GM10248 (cell line): ENCODE results near the gene DTNA.

Experiments used
- CTCF ChIA-PET: fragments of 300-600 bp; sonication (Branson Sonifier 250); formaldehyde crosslinking; extraction: SDS; loops from one replicate; lab custom pipeline; 2021; ENCODE audit warnings: antibody characterized with exemption; lab: Yijun Ruan, JAX
- POLR2A ChIA-PET: fragments of 350-650 bp; sonication (Branson Sonifier 250); formaldehyde crosslinking; extraction: SDS; loops from one replicate; lab custom pipeline; 2020; ENCODE audit warnings: antibody characterized with exemption; lab: Yijun Ruan, JAX
- DNase-seq: peaks from one replicate; pipeline ENCODE4 v3.0.0; 2012; ENCODE audit errors: extremely low spot score
- TF ChIP-seq, protein P1 (sequence below): IDR thresholded peaks from 2 replicates; pipeline ENCODE4 v1.5.1; 2012; ENCODE audit warnings: mild to moderate bottlenecking, low read depth; ENCODE audit errors: extremely low read depth, missing control alignments, control extremely low read depth

Gene DTNA

DNA sequence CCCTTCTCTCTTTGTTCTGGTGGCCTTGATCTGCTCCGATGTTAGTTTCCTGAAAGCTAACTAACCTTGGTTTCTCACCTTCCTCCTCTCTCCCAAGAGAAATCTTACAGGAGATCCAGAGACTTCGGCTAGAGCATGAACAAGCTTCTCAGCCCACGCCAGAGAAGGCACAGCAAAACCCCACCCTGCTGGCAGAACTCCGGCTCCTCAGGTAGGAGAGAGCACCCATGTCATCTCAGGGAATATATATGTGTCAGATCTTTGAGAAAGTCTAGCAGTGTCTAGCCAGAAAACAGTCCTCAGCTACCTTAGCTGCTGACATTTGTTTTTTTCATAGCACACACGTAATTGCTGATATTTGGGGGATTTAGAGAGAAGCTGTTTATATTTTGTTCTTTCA lies 148.1 kb downstream of the DTNA start:
- ChIA-PET CTCF (interaction anchor here (1.4 kb wide), 1 partner anchor 17 kb away, joined by 3 read pairs; no protein-coding TSS in a partner anchor), POLR2A (no interaction called here)
- DNase-seq = no peak
- TF ChIP-seq, protein P1, sequence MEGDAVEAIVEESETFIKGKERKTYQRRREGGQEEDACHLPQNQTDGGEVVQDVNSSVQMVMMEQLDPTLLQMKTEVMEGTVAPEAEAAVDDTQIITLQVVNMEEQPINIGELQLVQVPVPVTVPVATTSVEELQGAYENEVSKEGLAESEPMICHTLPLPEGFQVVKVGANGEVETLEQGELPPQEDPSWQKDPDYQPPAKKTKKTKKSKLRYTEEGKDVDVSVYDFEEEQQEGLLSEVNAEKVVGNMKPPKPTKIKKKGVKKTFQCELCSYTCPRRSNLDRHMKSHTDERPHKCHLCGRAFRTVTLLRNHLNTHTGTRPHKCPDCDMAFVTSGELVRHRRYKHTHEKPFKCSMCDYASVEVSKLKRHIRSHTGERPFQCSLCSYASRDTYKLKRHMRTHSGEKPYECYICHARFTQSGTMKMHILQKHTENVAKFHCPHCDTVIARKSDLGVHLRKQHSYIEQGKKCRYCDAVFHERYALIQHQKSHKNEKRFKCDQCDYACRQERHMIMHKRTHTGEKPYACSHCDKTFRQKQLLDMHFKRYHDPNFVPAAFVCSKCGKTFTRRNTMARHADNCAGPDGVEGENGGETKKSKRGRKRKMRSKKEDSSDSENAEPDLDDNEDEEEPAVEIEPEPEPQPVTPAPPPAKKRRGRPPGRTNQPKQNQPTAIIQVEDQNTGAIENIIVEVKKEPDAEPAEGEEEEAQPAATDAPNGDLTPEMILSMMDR = no peak

DNA sequence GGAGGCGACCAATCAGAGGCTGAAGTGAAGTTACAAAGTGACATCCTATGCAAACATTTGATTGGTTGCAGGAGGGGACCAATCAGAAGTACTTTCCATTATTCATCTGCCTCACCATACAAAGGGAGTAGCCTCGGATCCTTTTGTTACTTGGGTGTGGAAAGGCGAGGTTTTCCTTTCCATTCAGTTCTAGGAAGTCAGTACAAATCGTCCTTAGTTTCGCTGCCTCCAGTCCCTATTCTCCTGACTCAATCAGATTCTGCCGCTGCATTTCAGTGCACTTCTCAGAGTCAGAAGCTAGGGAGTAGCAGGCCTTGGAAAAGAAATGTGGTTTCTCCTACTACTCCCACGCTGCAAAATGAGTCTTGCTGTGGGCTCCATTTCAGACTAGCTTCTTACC lies 149.4 kb downstream of the DTNA start:
- POLR2A ChIA-PET = no interaction called here
- CTCF ChIA-PET = no interaction called here
- no peak for DNase-seq
- TF ChIP-seq, protein P1 = no peak

DNA sequence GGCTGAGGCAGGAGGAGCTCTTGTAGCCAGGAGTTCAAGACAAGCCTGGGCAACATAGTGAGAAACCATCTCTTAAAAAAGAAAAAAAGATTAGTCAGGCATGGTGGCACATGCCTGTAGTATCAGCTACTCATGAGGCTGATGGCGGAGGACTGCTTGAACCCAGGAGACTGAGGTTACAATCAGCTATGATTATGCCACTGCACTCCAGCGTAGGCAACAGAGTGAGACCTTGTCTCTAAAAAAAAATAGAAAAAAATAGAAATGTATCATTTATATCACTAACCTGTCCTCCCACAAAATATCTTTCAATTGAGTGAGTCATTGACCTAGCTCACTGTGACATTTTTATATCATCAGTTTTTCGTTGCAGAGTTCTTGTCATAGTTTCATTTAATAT lies 152.5 kb downstream of the DTNA start:
- DNase-seq = no peak
- ChIA-PET POLR2A (no interaction called here), CTCF (interaction anchor here (1.0 kb wide), 1 partner anchor 10 kb away, joined by 3 read pairs; no protein-coding TSS in a partner anchor)
- TF ChIP-seq, protein P1 = no peak

DNA sequence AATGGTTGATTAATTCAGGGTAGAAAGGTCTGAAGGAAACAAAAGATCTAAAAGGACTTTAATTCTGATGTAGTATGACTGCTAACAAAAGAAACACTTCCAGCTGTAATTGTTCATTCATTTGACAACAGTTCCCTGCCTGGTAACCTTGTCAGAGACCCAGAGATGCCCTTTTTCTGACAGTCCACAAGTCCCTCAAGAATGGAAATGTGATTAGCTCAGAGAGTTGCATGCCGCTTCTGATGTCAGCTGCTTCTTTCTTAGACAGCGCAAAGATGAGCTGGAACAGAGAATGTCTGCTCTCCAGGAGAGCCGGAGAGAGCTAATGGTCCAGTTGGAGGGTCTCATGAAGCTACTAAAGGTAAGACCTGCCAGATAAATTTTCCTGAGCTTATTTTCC lies 153.6 kb downstream of the DTNA start:
- no peak for DNase-seq
- ChIA-PET POLR2A (no interaction called here), CTCF (interaction anchor here (1.3 kb wide), 1 partner anchor 13 kb away, joined by 3 read pairs; no protein-coding TSS in a partner anchor)
- TF ChIP-seq, protein P1 = no peak

DNA sequence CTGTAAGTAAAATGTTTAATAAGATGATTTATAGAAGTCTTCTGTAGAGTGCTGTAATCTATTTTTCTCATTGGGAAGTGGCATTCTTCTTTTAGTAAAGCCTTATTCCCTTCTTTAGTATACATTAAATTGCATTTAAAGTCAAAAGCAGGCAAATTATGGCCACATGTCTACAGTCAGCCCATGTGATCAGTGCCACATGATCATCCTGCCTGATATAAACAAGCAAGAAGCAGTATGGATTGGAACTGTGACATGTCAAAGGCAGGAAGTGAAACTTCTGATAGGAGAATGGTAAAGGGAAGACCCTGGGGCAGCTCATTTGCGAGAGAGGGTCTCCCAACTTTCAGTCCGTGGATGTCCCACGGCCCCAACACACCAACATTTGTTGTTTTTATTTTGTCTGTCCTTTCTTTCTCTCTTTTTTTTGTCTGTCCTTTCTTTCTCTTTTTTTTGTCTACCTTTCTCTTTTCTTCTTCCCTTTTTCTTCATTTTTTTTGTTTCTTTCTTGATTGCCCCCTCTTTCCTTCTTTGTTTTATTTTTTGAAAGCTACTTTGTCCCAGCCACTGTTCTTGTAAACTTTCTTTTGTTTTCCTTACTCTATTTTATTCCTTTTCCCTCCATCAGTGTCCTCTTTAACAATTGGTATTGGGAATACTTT lies 154.9 kb downstream of the DTNA start:
- TF ChIP-seq, protein P1 = no peak
- POLR2A ChIA-PET = no interaction called here
- CTCF ChIA-PET = interaction anchor here (1.3 to 2.1 kb wide), 2 partner anchors 13 to 15 kb away, joined by 3 to 5 read pairs; no protein-coding TSS in a partner anchor
- no peak for DNase-seq

DNA sequence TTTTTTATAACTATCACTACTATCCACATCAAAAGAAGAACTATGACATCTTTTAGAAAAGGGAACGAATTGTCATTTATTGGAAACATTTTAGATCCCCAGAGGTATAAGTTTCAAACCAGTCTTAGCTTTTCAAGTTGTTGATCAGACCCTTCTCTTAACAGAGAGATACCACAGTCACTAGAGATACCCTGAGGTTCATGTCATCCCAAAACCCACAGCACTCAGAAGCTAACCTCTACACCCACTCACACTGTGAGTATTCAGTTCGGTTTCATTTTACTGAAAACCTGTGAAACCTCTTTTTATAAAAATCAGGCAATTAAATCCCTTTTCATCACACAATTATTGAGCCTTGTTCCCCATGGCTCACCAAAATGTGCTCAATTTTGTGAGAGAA lies 156.2 kb downstream of the DTNA start:
- ChIA-PET CTCF (interaction anchor here (0.8 to 2.1 kb wide), 4 partner anchors 11 to 277 kb away, joined by 3 to 5 read pairs (median 4); no protein-coding TSS in a partner anchor), POLR2A (no interaction called here)
- no peak for DNase-seq
- TF ChIP-seq, protein P1 = no peak
